Hindlimb muscle (tissue), 1 donor: ENCODE data around the gene HACD4. TPM values are rescaled to one million over a fixed set of nuclear protein-coding genes. Genes with fewer than 3 reads are reported as not detected.
"Not testable (repeated sequence)": the region's sequence is repeated elsewhere in the genome, so short reads cannot be mapped to it uniquely, and the experiment has no call there.

Experiments used
- DNase-seq: peaks from one replicate; pipeline ENCODE4 v3.0.0-alpha.2; 2013
- polyA plus RNA-seq: library from polyadenylated mRNA; unstranded; fragments of 120-200 nt; gene quantifications from one replicate; pipeline ENCODE4 v1.2.1, GENCODE V29; 2013; ENCODE audit not compliant: insufficient read length

HACD4 gene
- polyA plus RNA-seq, 1 donor = 1.4 TPM

GRCh38 chr9:21015995-21016394 is 15.4 kb downstream of the HACD4 start:
- no peak for DNase-seq

GRCh38 chr9:21015129-21015815 is 16.2 kb downstream of the HACD4 start:
- no peak for DNase-seq

DNA sequence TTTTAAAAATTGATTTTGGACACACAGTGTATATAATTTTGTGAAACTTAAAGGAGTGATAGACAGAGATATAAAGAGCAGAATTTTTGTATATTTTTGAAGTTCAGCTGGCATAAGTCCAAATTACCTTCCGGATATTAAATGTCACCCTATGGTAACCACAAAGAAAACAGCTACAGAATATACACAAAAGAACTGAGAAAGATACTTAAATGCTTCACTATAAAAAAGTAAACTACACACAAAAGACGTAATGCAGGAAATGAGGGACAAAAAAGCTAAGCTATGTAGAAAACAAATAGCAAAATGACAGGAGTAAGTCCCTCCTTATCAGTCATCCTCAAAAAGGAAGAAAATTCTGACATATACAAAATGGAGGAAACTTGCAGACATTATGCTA is 29.4 kb downstream of the HACD4 start:
- DNase-seq = no peak

DNA sequence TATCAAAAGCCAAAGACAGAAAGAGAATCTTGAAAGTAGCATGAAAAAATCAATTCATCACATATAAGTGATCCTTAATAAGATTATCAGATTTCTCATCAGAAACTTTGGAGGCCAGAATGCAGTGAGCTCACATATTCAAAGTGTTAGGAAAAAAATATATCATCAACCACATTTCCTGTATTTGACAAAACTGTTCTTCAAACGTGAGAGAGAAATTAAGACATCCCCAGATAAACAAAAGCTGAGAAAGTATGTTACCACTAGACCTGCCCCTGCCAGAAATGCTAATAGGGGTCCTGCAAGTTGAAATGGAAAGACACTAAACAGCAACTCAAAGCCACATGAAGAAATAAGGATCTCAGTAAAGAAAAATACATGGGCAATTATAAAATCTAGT is 29.9 kb downstream of the HACD4 start:
- DNase-seq = no peak

DNA sequence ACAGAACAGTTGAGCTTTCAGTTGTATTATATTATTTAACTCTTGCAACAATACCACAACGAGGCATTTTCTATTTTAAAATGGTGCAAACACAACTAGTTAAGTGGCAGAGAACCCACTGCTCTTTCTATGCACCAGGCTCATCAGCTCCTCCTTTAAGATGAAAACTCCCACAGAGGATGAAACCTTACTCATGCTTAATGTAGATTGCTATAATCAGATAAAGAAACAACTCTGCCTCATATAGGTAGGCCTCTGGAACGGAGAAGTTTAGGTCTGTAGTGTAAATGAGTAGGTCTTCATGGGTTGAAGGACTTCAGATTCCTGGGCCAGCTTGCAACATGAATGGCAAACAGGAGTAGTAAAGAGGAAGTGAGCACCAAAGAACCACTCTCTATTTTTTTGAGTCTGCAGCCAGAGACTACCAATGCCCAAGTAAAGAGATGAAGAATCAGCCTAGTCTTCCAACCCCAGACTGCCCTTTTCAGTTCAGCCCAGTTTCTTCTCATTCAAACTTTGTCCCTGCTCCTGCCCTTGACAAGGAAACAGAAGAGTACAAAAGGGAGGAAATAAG is 33.9 kb downstream of the HACD4 start:
- no peak for DNase-seq

DNA sequence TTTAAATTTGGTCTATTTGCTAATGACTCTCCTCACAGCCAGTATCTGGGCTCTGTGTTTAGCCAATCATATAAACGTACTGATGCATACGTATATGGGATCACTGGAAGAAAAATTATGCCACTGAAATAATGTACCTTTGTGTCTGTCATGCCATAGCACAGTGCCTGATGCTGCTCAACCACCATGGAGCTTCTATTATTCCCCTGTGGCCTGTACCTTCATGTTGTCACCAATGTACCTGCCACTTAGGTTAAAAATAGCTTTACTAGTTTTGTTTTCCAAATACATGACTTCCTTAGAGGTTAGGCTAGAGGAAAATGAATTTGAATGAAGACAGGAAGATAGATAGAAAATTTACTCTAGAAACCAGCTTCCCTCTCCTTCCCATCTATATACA is 34.6 kb downstream of the HACD4 start:
- DNase-seq = no peak

GRCh38 chr9:20995616-20996015 is 35.8 kb downstream of the HACD4 start:
- DNase-seq = no peak

DNA sequence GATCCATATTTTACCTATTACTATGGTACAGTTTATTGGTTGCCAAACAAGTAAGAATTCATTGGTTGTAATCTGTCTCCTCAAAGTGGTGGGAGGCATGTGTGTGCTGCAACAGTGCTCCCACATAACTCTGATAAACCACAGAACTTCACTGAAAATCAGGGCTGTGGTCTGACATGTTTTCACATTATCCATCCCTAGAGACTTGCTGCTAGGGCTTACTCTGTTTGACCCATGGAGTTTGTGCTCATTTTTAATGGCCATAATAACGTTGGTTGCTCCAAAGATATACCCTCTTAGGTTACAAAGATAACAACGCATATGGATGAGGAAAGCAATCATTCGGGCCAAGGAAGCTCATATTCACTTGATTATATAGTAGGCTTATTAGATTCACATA is 37.0 kb downstream of the HACD4 start:
- no peak for DNase-seq

DNA sequence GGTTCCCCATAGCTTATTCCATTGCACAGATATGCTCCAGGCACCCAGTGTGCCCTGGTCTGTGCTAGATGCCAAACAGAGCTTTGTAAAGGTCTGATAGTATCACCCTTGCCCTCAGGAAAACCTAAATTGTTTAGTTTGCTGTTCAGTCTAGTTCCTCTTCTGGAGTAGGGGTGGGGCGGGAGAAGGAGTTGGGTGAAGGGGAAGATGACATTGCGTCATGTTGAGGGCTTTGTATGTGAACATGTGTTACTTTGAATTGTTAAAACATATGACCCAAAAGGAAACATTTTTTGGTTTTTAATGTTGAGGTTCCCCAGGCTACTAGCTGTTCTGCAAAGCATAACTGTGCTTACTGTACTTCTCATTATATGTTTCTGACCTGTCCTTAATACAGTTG is 40.6 kb downstream of the HACD4 start:
- no peak for DNase-seq

DNA sequence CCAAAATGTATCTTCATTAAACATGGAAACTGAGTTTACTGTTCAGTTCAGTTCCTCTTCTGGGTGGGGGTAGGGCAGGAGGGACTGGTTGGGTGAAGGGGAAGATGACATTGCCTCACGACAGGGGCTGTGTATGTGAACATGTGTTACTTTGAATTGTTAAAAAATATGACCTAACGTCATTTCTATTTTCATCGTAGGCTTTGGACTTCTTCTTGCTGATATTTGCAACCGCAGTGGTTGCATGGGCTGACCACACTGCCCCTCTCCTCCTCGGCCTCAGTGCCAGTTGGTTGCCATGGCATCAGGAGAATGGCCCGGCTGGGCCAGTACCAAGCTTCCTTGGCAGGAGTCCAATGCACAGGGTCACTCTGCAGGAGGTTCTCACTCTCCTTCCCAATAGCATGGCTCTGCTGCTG is 41.5 kb downstream of the HACD4 start:
- no peak for DNase-seq

DNA sequence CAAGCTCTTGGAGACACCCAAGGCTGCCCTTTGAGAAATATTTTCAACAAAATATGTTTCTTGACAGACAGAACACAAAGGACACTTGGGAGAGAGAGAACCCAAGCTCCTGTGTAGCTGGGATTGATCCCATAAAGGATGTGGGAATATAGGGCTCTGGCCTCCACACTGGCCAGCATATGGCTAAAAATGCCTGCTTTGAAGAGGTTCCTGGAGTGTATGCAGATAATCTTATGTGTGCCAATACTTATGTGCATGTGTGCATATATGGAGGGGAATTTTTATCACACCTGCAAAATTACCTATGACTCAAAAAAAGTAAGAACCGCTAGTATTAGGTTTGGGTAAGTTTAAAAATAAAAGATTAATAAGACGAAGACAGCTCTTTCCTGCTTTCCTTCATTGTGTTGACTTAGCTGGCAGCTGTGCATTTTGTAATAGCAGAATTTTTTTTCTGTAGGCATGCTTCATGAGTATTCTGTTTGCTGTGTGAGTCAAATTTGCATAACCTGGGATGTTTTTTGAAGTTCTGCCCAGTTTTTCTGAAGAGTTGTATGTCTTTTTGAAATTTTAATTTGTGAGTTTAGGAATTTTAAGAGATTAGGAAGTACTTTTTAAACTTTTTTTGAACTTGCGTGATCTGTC is 42.6 kb downstream of the HACD4 start:
- DNase-seq = no peak

- DNase-seq = no peak
Measured at GRCh38 chr9:20988061-20988460, 43.4 kb downstream of the HACD4 start.

GRCh38 chr9:20987521-20987920 is 43.9 kb downstream of the HACD4 start:
- DNase-seq = no peak

- DNase-seq = no peak
Measured at GRCh38 chr9:20985851-20986600, 45.4 kb downstream of the HACD4 start.

DNA sequence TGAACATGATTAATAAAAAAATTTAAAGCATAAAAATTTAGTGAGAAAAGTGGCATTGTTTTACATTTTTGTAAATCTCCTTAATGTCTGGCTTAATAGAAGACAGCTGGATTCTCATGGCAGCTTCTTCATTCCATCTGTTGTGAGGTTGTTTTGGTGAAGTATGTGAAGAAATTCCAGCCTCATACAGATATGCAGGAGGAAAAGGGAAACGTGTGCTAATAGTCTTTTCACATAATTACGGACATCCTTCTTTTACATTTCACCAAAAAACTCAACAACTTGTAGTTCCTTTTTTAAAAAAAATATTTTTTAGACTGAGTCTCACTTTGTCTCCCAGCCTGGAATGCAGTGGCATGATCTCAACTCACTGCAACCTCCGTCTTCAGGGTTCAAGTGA is 46.9 kb downstream of the HACD4 start:
- DNase-seq = no peak

- DNase-seq = no peak
Measured at GRCh38 chr9:20981486-20981885, 50.0 kb downstream of the HACD4 start.

DNA sequence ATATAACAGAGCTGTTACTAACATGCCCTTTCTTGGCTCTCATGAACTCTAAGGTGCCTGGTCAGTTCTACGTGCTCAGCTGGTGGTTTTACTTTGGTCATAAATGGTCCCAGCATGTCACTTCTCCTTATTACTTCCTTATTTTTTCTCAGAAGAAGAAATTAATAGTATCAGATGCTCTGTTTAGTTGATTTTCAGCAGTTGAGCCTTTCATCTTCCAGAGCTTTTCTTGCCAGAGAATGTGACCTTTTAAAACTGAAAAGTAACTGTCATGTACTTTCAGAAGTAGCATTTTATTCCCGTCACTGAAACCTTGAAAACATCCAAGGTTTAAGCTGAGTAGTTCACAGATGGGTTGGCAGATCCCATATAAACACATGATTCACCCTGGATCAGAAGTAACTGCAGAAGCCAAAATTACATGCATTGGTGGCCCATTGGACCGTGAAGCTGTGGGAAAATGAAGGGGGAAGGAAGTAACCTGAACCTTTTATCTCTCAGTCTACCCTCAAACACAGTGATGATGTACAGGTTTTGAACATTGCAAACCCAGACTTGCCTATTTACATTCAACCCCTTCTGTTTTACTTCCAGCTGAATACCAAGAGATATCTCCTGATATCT is 50.5 kb downstream of the HACD4 start:
- DNase-seq = no peak

DNA sequence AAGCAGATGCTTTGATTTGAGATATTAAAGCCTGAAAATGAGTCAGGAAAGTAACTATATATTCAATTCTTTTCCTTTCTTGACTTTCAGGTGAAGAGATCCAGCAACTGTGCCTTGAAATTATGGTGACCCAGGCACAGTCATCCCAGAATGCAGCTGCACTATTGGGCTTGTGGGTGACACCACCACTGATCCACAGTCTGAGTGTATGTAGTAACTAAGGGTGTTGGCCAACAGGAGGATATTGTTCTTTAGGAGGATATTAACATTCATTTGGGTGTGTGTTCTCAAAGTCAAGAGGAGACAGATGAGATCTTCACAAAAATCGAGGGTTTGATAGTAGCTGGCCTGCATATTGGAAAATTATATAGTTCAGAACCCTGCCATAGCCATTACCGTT is 53.2 kb downstream of the HACD4 start:
- no peak for DNase-seq

- DNase-seq = not testable (repeated sequence)
Measured at GRCh38 chr9:20974191-20974938, 57.1 kb downstream of the HACD4 start.

GRCh38 chr9:20973246-20973947 is 58.0 kb downstream of the HACD4 start:
- DNase-seq = not testable (repeated sequence)

DNA sequence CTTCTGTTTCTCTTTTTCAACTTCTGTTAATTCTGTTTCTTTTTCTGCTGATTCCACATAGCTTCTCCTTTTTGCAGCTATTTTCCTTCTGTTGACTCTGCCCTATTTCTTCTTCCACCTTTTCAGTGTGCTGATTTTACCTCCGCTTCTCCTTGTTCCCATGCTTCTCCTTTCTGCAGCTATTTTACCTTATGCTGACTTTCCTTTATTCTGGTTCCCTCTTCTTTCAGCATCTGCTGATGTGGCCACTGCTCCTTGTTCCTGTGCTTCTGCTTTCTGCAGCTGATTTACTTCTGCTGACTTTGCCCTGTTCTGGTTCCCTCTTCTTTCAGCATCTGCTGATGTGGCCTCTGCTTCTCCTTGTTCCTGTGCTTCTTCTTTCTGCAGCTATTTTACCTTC is 58.8 kb downstream of the HACD4 start:
- DNase-seq = no peak
